B cell (primary cell): Measurements from ENCODE around the gene OR6J1.
"Not testable (repeated sequence)": the region's sequence is repeated elsewhere in the genome, so short reads cannot be mapped to it uniquely, and the experiment has no call there.

Experiments
- CTCF ChIP-seq: fragments of 200-600 bp; IDR thresholded peaks from one replicate; pipeline ENCODE4 v1.8.0; 2022; ENCODE audit warnings: antibody characterized with exemption, mild to moderate bottlenecking
- EZH2 ChIP-seq: IDR thresholded peaks from 2 replicates; pipeline ENCODE4 v1.6.1; 2012; ENCODE audit warnings: borderline replicate concordance, low read depth, mild to moderate bottlenecking, moderate library complexity, low read length; ENCODE audit not compliant: insufficient read depth, poor library complexity, severe bottlenecking

GRCh38 chr14:22677551-22677950, 33.4 kb upstream of the OR6J1 start:
- not testable (repeated sequence) for TF ChIP-seq CTCF, EZH2
